Uterus (tissue), 2 donors: ENCODE data around the gene CD4.

Experiments
- CTCF ChIP-seq, 4 experiments: fragments of 200-600 bp in 2 of 4; fragments of 450-650 bp in 2 of 4; sonication (generic) in 2 of 4; IDR thresholded peaks; one replicate each; pipeline ENCODE4 v1.5.1; 2016 to 2019; ENCODE audit warnings: antibody characterized with exemption in 4 of 4, mild to moderate bottlenecking in 2 of 4, moderate library complexity in 1 of 4
- POLR2A ChIP-seq, 2 donors: fragments of 450-650 bp; IDR thresholded peaks; one replicate each; pipeline ENCODE4 v1.6.1; 2016; ENCODE audit warnings: antibody characterized with exemption in 2 of 2, mild to moderate bottlenecking in 1 of 2, moderate library complexity in 1 of 2

- TF ChIP-seq CTCF (IDR thresholded peaks at IDR 0.05) (no peak), POLR2A (IDR thresholded peaks at IDR 0.05) (no peak)
These were observed 52.7 kb downstream of the CD4 start for GRCh38 chr12:6842075-6842474.
